Loucy (cell line): ENCODE results near the gene LEMD1.

Experiments used
- H2AFZ ChIP-seq: fragments of 200-600 bp; sonication (generic); 2 replicates; pipeline ENCODE4 v1.6.0; 2016; ENCODE audit warnings: antibody characterized with exemption, mild to moderate bottlenecking, low read length, moderate library complexity
- H3F3A ChIP-seq: fragments of 200-600 bp; 2 replicates; pipeline ENCODE4 v1.6.0; 2016; ENCODE audit warnings: antibody characterized with exemption, low read depth, mild to moderate bottlenecking
- H3K27me3 ChIP-seq: fragments of 200-600 bp; sonication (generic); 2 replicates; pipeline ENCODE4 v1.6.1; 2014; ENCODE audit warnings: low read length, mild to moderate bottlenecking; ENCODE audit not compliant: insufficient read depth, poor library complexity, severe bottlenecking
- H3K36me3 ChIP-seq: fragments of 200-600 bp; sonication (generic); 2 replicates; pipeline ENCODE4 v1.6.1; 2016; ENCODE audit warnings: low read length; ENCODE audit not compliant: insufficient read depth
- H3K4me1 ChIP-seq: fragments of 200-600 bp; sonication (generic); 2 replicates; pipeline ENCODE4 v1.5.1; 2014; ENCODE audit warnings: low read length, mild to moderate bottlenecking; ENCODE audit not compliant: insufficient read depth, poor library complexity, severe bottlenecking
- H3K4me2 ChIP-seq: fragments of 200-600 bp; sonication (generic); 2 replicates; pipeline ENCODE4 v1.6.0; 2014; ENCODE audit warnings: antibody characterized with exemption, low read length, low read depth, mild to moderate bottlenecking; ENCODE audit not compliant: poor library complexity, severe bottlenecking
- H3K4me3 ChIP-seq: fragments of 200-600 bp; sonication (generic); 2 replicates; pipeline ENCODE4 v1.5.1; 2014; ENCODE audit warnings: low read length, mild to moderate bottlenecking, mixed read lengths; ENCODE audit not compliant: poor library complexity, severe bottlenecking
- H3K79me2 ChIP-seq: fragments of 200-600 bp; sonication (generic); 2 replicates; pipeline ENCODE4 v1.6.1; 2014; ENCODE audit warnings: low read length; ENCODE audit not compliant: insufficient read depth
- H3K9ac ChIP-seq: fragments of 200-600 bp; sonication (generic); 2 replicates; pipeline ENCODE4 v1.6.0; 2014; ENCODE audit warnings: mild to moderate bottlenecking, low read depth, low read length, moderate library complexity; ENCODE audit not compliant: poor library complexity, severe bottlenecking
- H3K9me2 ChIP-seq: fragments of 200-600 bp; sonication (generic); replicated peaks from 2 replicates; pipeline ENCODE4 v1.6.1; 2016; ENCODE audit warnings: low read depth, low read length, mixed read lengths
- H3K9me3 ChIP-seq: fragments of 200-600 bp; sonication (generic); 2 replicates; pipeline ENCODE4 v1.6.1; 2014; ENCODE audit warnings: mild to moderate bottlenecking, antibody characterized with exemption, low read length, low read depth; ENCODE audit not compliant: insufficient read depth
- H4K20me1 ChIP-seq: fragments of 200-600 bp; sonication (generic); 2 replicates; pipeline ENCODE4 v1.6.0; 2014; ENCODE audit warnings: antibody characterized with exemption, low read length, mild to moderate bottlenecking; ENCODE audit not compliant: insufficient read depth, poor library complexity, severe bottlenecking
- CTCF ChIP-seq: fragments of 200-600 bp; sonication (generic); conservative IDR thresholded peaks from 2 replicates; pipeline ENCODE4 v1.5.1; 2014; ENCODE audit warnings: mild to moderate bottlenecking, antibody characterized with exemption, low read length
- EZH2phosphoT487 ChIP-seq: fragments of 200-600 bp; IDR thresholded peaks from 2 replicates; pipeline ENCODE4 v1.6.1; 2018; ENCODE audit warnings: antibody characterized with exemption, mild to moderate bottlenecking, moderate library complexity, borderline replicate concordance

The LEMD1 gene

GRCh38 chr1:205379056-205379455, 42.8 kb downstream of the LEMD1 start:
- Histone ChIP-seq H2AFZ (no peak overlapping the region), H3K9me2 (no peaks in the 10 kb centered on the region), H3F3A (no peaks in the 10 kb centered on the region), H4K20me1 (no peaks in the 10 kb centered on the region), H3K27me3 (no peaks in the 10 kb centered on the region), H3K9me3 (no peaks in the 10 kb centered on the region), H3K4me1 (peaks cover 3% of the 10 kb centered on the region), H3K9ac (no peak overlapping the region), H3K4me2 (no peak overlapping the region), H3K79me2 (no peaks in the 10 kb centered on the region), H3K4me3 (no peak overlapping the region), H3K36me3 (no peaks in the 10 kb centered on the region)
- no peak for TF ChIP-seq EZH2phosphoT487
- no peak for TF ChIP-seq CTCF

GRCh38 chr1:205377355-205377754, 44.5 kb downstream of the LEMD1 start:
- Histone ChIP-seq H3F3A (no peaks in the 10 kb centered on the region), H3K9me3 (no peaks in the 10 kb centered on the region), H3K4me2 (no peak overlapping the region), H3K79me2 (no peaks in the 10 kb centered on the region), H3K27me3 (no peaks in the 10 kb centered on the region), H4K20me1 (no peaks in the 10 kb centered on the region), H3K9ac (no peak overlapping the region), H2AFZ (no peak overlapping the region), H3K4me1 (peaks cover 6% of the 10 kb centered on the region), H3K4me3 (no peak overlapping the region), H3K9me2 (no peaks in the 10 kb centered on the region), H3K36me3 (no peaks in the 10 kb centered on the region)
- TF ChIP-seq CTCF: no peak

- H3K9ac ChIP-seq: no peak overlapping the region
- H3K79me2 ChIP-seq: no peaks in the 10 kb centered on the region
- H3K4me2 ChIP-seq: no peak overlapping the region
- H3K4me1 ChIP-seq: peaks cover 6% of the 10 kb centered on the region
- H3K27me3 ChIP-seq: no peaks in the 10 kb centered on the region
- no peak for TF ChIP-seq CTCF
- TF ChIP-seq EZH2phosphoT487: no peak
- no peaks in the 10 kb centered on the region for H3F3A ChIP-seq
- H3K9me3 ChIP-seq: no peaks in the 10 kb centered on the region
- no peaks in the 10 kb centered on the region for H3K36me3 ChIP-seq
- no peaks in the 10 kb centered on the region for H3K9me2 ChIP-seq
- no peak overlapping the region for H3K4me3 ChIP-seq
- no peaks in the 10 kb centered on the region for H4K20me1 ChIP-seq
- H2AFZ ChIP-seq: no peak overlapping the region
Observed at GRCh38 chr1:205376739-205377138, 45.1 kb downstream of the LEMD1 start.
